Fibroblast of skin of left quadriceps (primary cell): ENCODE measurements around the gene DNAH8.
A peak's percentile ranks its signal among the peaks of the same experiment; 100 is the strongest.
"Not testable (repeated sequence)": the region's sequence is repeated elsewhere in the genome, so short reads cannot be mapped to it uniquely, and the experiment has no call there.

Experiments
- DNase-seq, 2 experiments: peaks; one replicate each; pipeline ENCODE4 v3.0.0-alpha.2; 2013; ENCODE audit warnings: low read depth in 2 of 2

Gene DNAH8

GRCh38 chr6:38837101-38837500 lies 122.0 kb downstream of the DNAH8 start:
- no peak for DNase-seq

GRCh38 chr6:38843798-38844197 lies 128.7 kb downstream of the DNAH8 start:
- DNase-seq: no peak

- DNase-seq: no peak
These were observed 130.8 kb downstream of the DNAH8 start for GRCh38 chr6:38845931-38846330.

GRCh38 chr6:38846361-38846760 lies 131.2 kb downstream of the DNAH8 start:
- DNase-seq: no peak

DNA sequence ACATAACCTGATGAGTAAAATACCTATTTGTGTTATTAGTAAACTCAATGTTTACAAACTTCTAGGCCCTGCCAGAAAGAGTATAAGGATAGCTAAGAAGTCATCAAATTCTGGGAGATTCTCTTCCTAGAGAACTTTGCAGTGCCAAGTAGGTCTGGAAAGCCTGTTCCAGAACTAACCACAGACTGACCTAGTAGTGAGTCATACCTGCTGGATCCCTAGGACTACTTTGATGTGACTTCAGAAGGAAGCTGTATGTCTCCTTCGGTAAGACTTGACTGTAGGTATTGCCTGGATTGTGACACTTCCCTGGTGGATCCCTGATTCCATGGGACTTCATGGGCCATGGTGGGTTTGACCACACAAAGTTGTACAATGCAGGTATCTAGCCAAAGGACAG lies 131.7 kb downstream of the DNAH8 start:
- DNase-seq: no peak

DNA sequence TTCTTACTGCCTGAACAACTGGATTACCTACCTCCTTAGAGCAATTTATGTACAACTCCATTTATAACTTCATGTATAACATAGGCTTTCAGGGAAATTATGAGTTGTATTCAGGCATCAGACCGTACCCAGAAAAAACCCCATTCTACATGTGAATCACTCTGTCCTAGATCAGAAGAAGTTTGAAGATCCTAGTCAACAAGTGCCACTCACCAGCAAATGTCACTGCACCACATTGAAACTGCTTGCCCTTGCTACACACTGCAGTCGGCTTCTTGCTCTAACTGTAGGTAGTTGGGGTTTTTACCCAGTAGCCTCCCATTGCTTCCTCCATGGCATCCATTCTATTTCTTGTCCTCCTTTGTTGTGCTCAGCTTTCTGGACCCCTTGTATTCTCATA lies 132.4 kb downstream of the DNAH8 start:
- no peak for DNase-seq

DNA sequence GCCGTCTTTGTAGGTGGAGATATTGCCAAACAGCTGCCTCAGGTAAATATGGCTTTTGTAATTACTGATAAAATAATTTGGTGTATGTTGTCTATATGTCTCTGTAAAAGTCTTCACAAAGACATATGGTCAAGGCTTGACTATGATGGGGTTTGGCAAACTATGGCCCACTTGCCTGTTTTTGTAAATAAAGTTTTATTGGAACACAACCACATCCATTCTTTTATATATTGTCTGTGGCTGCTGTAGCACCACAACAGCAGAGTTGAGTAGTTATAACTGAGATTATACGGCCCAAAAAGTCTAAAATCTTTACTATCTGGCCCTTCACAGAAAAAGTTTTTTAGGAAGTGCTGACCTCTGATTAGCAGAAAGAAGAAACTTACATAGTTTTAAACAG lies 133.6 kb downstream of the DNAH8 start:
- DNase-seq: no peak

- DNase-seq: no peak
These were observed 137.1 kb downstream of the DNAH8 start for GRCh38 chr6:38852215-38852614.

- no peak for DNase-seq
These were observed 138.1 kb downstream of the DNAH8 start for GRCh38 chr6:38853236-38853635.

DNA sequence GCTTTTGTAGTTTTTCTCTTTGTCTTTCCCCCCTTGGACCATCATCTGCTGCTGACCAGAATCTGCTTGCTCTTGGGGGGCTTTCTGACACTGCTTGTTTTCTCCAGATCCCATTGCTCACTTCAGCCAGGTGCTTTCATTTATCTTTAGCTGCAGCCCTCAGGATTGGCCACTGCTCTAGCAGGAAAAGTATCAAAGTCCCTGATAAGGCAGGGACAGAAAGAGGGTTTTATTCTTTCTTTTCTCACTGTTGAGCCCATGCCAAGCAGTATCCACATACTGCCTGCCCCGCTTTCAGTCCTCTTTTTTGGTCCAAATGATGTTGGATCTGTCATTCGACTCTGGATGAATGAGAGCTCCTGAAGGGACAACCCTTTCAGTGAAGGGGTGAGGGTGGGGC lies 141.4 kb downstream of the DNAH8 start:
- no peak for DNase-seq

DNA sequence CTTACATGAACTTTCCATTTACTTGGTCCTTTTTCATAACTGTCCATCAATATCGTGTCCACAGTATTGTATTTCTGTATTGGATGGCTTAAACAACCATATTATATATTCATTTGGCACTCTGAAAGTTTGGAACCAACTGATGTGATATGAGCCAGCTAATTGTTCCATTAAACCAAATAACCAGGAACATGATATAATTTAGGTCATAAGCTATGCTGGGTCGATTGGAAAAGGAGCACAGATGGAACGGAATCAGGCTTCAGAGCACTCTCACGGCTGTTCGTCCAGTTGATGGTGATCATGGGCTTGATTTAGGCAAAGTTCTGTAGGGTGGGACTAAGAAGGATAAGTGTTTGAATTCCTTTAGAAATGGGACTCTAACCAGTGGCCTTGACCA lies 142.7 kb downstream of the DNAH8 start:
- no peak for DNase-seq

- DNase-seq: no peak
These were observed 144.9 kb downstream of the DNAH8 start for GRCh38 chr6:38860041-38860440.

DNA sequence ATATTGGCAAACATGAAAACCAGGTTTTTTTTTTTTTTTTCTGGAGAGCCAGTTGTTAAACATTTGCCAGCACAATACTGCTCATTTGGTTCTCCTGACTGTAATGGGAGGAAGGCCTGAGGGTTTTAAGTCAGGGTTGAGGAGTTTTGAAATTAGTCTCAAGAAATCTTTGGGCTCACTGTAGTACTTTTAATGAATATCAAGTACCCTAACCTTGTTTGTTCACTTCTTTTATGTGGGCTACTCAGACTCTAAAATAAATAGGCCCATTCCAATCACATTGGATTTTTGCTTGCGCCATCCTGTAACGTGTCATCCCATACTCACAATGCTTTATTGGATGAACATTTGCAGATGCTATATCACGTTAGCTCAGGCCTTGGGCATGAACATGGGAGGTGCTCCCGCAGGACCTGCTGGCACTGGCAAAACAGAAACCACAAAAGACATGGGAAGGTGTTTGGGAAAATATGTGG lies 146.9 kb downstream of the DNAH8 start:
- no peak for DNase-seq

- no peak for DNase-seq
These were observed 150.5 kb downstream of the DNAH8 start for GRCh38 chr6:38865521-38866174.

DNA sequence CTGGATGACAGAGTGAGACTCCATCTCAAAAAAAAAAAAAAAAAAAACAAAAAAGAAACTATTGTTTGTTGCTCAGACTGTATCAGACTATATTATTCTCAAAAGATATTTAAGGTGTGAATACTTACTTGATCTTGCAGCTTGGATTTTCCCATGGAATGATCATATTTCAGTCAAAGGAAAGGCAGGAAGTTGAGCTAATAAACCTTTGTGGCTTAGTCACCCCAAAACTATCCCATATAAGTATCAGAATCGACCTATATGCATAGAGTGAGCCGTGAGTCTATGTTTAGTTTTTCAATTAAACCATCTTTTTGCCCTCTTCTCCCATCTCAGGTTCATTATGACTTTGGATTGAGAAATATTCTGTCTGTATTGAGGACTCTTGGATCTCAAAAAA lies 152.6 kb downstream of the DNAH8 start:
- no peak for DNase-seq

DNA sequence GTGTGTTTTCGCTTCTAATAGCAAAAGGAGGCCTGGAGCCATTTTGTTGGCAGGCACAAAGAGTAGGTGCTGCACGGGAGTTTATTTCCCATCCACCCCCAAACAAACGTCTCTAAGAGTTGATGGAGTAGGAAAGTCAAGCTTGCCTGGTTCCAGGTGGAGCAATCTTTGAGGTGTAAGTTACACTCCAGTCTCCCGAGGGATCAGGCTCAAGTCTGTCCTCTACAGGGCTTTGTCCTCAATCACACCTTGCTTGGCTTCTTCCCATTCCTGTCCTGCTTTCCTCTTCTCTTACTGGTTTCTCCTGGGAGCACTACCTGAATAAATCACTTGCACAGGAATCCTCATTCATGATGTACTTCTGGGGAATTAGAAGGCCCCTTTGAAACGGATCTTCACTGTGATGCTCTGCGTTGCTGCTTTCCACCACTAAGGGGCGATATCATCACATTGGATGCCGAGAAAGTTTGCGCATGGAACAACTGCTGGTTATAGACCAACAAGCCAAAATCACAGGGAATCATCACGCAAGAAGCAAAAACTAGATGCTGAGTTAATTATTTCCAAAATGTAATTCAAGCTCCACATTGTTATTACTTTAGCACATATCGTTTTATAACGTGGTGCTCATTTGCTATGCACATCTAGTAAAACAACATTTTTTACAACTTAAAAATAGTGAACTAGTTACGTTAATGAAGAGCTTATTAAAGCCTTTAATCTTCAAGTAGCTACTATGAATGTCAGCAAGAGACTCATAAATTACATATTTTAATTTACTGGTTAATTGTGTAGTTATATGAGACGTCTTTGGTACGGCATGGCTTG lies 156.8 kb downstream of the DNAH8 start:
- peak; percentile 8 to 15 for DNase-seq

DNA sequence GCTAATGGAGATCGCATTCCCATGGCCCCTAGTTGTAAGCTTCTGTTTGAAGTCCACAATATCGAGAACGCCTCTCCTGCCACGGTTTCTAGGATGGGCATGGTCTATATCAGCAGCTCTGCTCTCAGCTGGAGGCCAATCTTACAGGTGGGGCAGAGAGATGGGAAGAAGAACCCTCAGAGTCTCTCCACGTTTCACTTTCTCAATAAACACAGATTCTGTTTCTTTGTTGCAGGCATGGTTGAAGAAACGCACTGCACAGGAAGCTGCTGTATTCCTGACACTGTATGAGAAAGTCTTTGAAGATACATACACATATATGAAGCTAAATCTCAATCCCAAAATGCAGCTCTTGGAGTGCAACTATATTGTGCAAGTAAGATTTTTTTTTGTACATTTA lies 157.9 kb downstream of the DNAH8 start:
- DNase-seq: no peak

GRCh38 chr6:38873816-38874215 lies 158.7 kb downstream of the DNAH8 start:
- DNase-seq: not testable (repeated sequence)

- no peak for DNase-seq
These were observed 161.4 kb downstream of the DNAH8 start for GRCh38 chr6:38876475-38876874.

DNA sequence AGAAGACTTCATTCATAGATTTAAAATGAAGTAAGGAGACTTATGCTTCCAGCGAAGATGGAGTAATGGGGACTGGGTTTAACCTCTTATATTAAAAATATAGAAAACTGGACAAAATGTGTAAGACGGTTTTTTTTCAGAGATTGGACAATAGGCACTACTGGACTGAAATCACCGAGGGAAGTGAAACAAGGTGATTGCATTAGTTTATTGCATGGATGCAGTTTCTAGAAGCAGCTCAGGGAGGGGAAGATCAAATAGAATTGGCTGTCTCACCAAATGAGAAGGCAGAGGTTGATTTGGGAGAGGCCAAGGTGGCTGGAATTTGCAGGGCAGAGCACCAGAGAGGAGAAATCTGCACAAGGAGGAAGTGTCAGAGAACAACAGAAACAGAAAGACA lies 162.6 kb downstream of the DNAH8 start:
- no peak for DNase-seq

DNA sequence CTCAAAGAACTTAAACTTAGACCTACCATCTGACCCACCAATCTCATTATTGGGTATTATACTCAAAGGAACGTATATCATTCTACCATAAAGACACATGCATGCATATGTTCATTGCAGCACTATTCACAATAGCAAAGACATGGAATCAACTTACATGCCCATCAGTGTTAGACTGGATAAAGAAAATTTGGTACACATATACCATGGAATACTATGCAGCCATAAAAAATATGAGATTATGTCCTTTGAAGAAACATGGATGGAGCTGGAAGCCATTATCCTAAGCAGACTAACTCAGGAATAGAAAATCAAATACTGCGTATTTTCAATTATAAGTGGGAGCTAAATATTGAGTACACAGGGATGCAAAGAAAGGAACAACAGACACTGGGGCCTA lies 167.0 kb downstream of the DNAH8 start:
- no peak for DNase-seq

DNA sequence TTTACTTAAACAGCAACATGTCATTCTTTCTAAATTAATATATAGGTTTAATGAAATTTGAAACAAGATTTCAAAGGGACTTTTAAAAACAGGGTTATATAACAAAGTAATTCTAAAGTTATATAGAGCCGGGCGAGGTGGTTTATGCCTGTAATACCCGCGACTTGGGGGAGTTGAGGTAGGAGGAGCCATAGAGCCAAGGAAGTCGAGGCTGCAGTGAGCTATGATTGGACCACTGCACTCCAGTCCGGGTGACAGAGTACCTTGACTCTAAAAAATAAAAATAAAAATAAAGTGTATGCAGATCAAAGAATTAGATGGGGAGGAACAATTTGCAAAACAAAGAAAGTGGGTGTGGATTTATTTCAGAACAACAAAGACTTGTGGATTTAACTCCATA lies 182.4 kb downstream of the DNAH8 start:
- no peak for DNase-seq

DNA sequence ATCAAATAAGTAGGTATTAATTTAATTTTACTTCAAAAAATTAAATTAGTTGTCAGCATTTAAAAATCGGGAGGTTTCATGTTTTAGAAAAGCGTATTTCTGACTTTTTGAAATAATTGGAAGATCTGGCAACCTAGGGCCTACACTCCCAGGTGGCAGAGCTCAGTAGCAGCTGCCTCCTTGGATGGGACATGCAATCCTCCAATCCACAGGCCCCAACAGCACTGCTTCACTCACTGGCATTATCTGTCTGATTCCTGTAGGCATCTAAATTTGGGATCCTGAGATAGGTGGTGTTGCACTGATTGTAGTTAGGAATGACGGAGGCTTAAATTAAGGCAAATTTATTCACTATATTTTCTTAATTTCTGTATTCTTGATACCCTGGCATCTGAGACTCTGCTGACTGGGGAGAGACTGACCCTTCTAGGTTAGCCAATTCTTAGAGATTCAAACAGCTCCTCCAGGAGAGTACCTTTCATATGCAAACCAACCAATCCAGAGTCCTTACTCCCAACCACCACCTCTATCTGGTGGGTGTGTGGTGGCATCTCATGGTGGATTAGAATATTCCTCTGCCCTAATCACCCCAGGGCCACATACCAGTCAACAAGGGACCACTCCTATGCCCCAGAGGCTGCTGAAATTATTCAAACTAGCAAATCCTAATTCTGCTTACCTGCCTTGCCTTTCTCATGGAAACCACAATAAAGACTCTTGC lies 186.9 kb downstream of the DNAH8 start:
- DNase-seq: no peak
